ENCODE data around the gene TTC39A. TPM values are rescaled to one million over a fixed set of nuclear protein-coding genes. Genes with fewer than 3 reads are reported as not detected.

The TTC39A gene
- total RNA-seq, 1 donor from 2014 or later = 21.3 TPM

- no peak for DNase-seq (ENCODE audit: low read depth)
- no peak overlapping the region for H3K4me3 ChIP-seq (ENCODE audit: low read depth, low read length)
- no peak for TF ChIP-seq CTCF (conservative IDR thresholded peaks at IDR 0.05; ENCODE audit: low read depth, low read length)
These were observed 35.7 kb downstream of the TTC39A start for GRCh38 chr1:51294566-51295184.

GRCh38 chr1:51293898-51294515 is 36.4 kb downstream of the TTC39A start:
- DNase-seq (ENCODE audit: low read depth) = no peak
- no peak for TF ChIP-seq CTCF (conservative IDR thresholded peaks at IDR 0.05; ENCODE audit: low read depth, low read length)
- no peak overlapping the region for H3K4me3 ChIP-seq (ENCODE audit: low read depth, low read length)

- H3K4me3 ChIP-seq (ENCODE audit: low read depth, low read length) = no peak overlapping the region
- no peak for DNase-seq (ENCODE audit: low read depth)
- TF ChIP-seq CTCF (conservative IDR thresholded peaks at IDR 0.05; ENCODE audit: low read depth, low read length) = no peak
These were observed 39.9 kb downstream of the TTC39A start for GRCh38 chr1:51290489-51290847.

- no peak for TF ChIP-seq CTCF (conservative IDR thresholded peaks at IDR 0.05; ENCODE audit: low read depth, low read length)
- no peak for DNase-seq (ENCODE audit: low read depth)
- no peak overlapping the region for H3K4me3 ChIP-seq (ENCODE audit: low read depth, low read length)
These were observed 40.5 kb downstream of the TTC39A start for GRCh38 chr1:51289676-51290488.

- no peak for DNase-seq (ENCODE audit: low read depth)
These were observed 41.8 kb downstream of the TTC39A start for GRCh38 chr1:51288578-51288977.

GRCh38 chr1:51287966-51288365 is 42.4 kb downstream of the TTC39A start:
- no peak overlapping the region for H3K4me3 ChIP-seq (ENCODE audit: low read depth, low read length)
- TF ChIP-seq CTCF (conservative IDR thresholded peaks at IDR 0.05; ENCODE audit: low read depth, low read length) = no peak
- DNase-seq (ENCODE audit: low read depth) = no peak

More at GRCh38 chr1:51288578-51288977, 41.8 kb downstream of the TTC39A start:
- H3K4me3 ChIP-seq (ENCODE audit: low read depth, low read length) = no peak overlapping the region
- TF ChIP-seq CTCF (conservative IDR thresholded peaks at IDR 0.05; ENCODE audit: low read depth, low read length) = no peak

All from epithelial cell of proximal tubule (primary cell).